ENCODE measurements around the gene MFN2. TPM values are rescaled to one million over a fixed set of nuclear protein-coding genes. Genes with fewer than 3 reads are reported as not detected.

MFN2 gene
- total RNA-seq, 1 experiment from 2014 or later: 72.6 TPM

- no peaks in the 10 kb centered on the region for H3K36me3 ChIP-seq (ENCODE audit: low read depth)
- H3K27me3 ChIP-seq (ENCODE audit: insufficient read depth, low read depth): no peaks in the 10 kb centered on the region
- ChIA-PET CTCF (no interaction called here), POLR2A (ENCODE audit: unreplicated experiment) (no interaction called here)
- no TSS peak for BruUV-seq (replicated peaks)
- H2AFZ ChIP-seq: no peak overlapping the region
- TF ChIP-seq, protein P1, sequence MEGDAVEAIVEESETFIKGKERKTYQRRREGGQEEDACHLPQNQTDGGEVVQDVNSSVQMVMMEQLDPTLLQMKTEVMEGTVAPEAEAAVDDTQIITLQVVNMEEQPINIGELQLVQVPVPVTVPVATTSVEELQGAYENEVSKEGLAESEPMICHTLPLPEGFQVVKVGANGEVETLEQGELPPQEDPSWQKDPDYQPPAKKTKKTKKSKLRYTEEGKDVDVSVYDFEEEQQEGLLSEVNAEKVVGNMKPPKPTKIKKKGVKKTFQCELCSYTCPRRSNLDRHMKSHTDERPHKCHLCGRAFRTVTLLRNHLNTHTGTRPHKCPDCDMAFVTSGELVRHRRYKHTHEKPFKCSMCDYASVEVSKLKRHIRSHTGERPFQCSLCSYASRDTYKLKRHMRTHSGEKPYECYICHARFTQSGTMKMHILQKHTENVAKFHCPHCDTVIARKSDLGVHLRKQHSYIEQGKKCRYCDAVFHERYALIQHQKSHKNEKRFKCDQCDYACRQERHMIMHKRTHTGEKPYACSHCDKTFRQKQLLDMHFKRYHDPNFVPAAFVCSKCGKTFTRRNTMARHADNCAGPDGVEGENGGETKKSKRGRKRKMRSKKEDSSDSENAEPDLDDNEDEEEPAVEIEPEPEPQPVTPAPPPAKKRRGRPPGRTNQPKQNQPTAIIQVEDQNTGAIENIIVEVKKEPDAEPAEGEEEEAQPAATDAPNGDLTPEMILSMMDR (conservative IDR thresholded peaks at IDR 0.05): no peak
- no peak for TF ChIP-seq EZH2 (IDR thresholded peaks at IDR 0.05; ENCODE audit: low read depth)
- no peaks in the 10 kb centered on the region for H4K20me1 ChIP-seq (ENCODE audit: insufficient read depth)
- H3K9me2 ChIP-seq (ENCODE audit: insufficient read depth): no peaks in the 10 kb centered on the region
- no peak overlapping the region for H3K4me2 ChIP-seq
- intact Hi-C loops (cut with micrococcal nuclease; ENCODE audit: unreplicated experiment): no loop called here
- no peaks in the 10 kb centered on the region for H3F3A ChIP-seq (ENCODE audit: insufficient read depth, low read depth)
- no peak for DNase-seq
- H3K4me1 ChIP-seq (replicated peaks; ENCODE audit: insufficient read depth): no peaks in the 10 kb centered on the region
- H3K9me3 ChIP-seq (ENCODE audit: insufficient read depth, low read depth): no peaks in the 10 kb centered on the region
- H3K4me3 ChIP-seq: no peak overlapping the region
- no peak overlapping the region for H3K27ac ChIP-seq
- no peaks in the 10 kb centered on the region for H3K79me2 ChIP-seq (ENCODE audit: low read depth)
Measured at GRCh38 chr1:11961230-11961629, 19.0 kb upstream of the MFN2 start.

DNA sequence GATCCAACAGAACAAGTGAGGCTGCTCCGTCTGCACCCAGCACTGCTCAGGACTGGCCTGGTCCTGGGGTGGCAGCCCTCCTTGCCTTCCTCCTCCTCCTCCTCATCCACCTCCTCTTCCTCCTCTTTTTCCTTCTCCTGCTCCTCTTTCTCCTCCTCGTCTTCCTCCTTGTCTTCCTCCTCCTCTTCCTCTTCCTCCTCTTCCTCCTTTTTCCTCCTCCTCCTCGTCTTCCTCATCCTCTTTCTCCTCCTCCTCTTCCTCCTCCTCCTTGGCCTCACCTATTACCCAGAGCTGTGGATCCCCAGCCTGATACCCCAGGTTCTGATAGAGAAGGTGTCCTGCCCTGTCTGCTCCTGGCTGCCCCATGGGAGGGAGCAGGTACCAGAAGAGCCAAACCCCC lies 16.6 kb upstream of the MFN2 start:
- Histone ChIP-seq H3K9me2 (ENCODE audit: insufficient read depth) (no peaks in the 10 kb centered on the region), H3K27ac (no peak overlapping the region), H3K4me1 (replicated peaks; ENCODE audit: insufficient read depth) (no peaks in the 10 kb centered on the region), H3K27me3 (ENCODE audit: insufficient read depth, low read depth) (no peaks in the 10 kb centered on the region), H4K20me1 (ENCODE audit: insufficient read depth) (no peaks in the 10 kb centered on the region), H2AFZ (no peak overlapping the region), H3K4me3 (no peak overlapping the region), H3K9me3 (ENCODE audit: insufficient read depth, low read depth) (no peaks in the 10 kb centered on the region), H3K36me3 (ENCODE audit: low read depth) (no peaks in the 10 kb centered on the region), H3K79me2 (ENCODE audit: low read depth) (no peaks in the 10 kb centered on the region), H3F3A (ENCODE audit: insufficient read depth, low read depth) (no peaks in the 10 kb centered on the region), H3K4me2 (no peak overlapping the region)
- intact Hi-C loops (cut with micrococcal nuclease; ENCODE audit: unreplicated experiment): no loop called here
- CTCF ChIA-PET: no interaction called here
- no TSS peak for BruUV-seq (replicated peaks)
- no peak for DNase-seq
- TF ChIP-seq, protein P1 (conservative IDR thresholded peaks at IDR 0.05): no peak
- POLR2A ChIA-PET (ENCODE audit: unreplicated experiment): interaction anchor here (0.9 kb wide), 1 partner anchor 20 kb away, joined by 3 read pairs; no protein-coding TSS in a partner anchor

DNA sequence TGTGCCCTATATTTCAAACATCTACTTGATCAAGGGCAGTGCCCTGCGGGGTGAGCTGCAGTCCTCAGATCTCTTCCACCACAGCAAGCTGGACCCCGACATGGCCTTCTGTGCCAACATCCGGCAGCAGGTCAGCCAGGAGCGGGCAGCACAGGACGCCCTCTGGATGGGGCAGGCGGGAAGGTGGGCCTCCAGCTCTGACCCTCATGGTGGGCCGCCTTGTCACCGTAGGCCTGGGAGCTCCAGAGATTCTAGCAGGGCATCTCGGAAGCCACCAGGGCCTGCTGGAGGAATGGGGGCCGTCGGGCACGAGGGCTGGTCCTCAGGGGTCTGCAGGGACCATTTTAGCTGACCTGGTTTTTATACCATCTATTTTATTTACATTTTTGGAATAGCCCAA lies 15.6 kb upstream of the MFN2 start:
- TF ChIP-seq, protein P1 (conservative IDR thresholded peaks at IDR 0.05): no peak
- TF ChIP-seq EZH2 (IDR thresholded peaks at IDR 0.05; ENCODE audit: low read depth): no peak
- DNase-seq: no peak
- CTCF ChIA-PET: no interaction called here
- Histone ChIP-seq H2AFZ (no peak overlapping the region), H3K36me3 (ENCODE audit: low read depth) (no peaks in the 10 kb centered on the region), H3K27me3 (ENCODE audit: insufficient read depth, low read depth) (no peaks in the 10 kb centered on the region), H3F3A (ENCODE audit: insufficient read depth, low read depth) (no peaks in the 10 kb centered on the region), H3K4me2 (no peak overlapping the region), H3K9me2 (ENCODE audit: insufficient read depth) (no peaks in the 10 kb centered on the region), H3K79me2 (ENCODE audit: low read depth) (no peaks in the 10 kb centered on the region), H3K9me3 (ENCODE audit: insufficient read depth, low read depth) (no peaks in the 10 kb centered on the region), H3K4me3 (no peak overlapping the region), H3K4me1 (replicated peaks; ENCODE audit: insufficient read depth) (peaks cover 6% of the 10 kb centered on the region; the same call in 1 of the 2 replicates), H4K20me1 (ENCODE audit: insufficient read depth) (no peaks in the 10 kb centered on the region), H3K27ac (no peak overlapping the region)
- POLR2A ChIA-PET (ENCODE audit: unreplicated experiment): no interaction called here
- intact Hi-C loops (cut with micrococcal nuclease; ENCODE audit: unreplicated experiment): no loop called here
- BruUV-seq (replicated peaks): no TSS peak
